Rectal smooth muscle tissue (tissue), 1 donor: Measurements from ENCODE around the gene TAPBP.
"Not testable (repeated sequence)": the region's sequence is repeated elsewhere in the genome, so short reads cannot be mapped to it uniquely, and the experiment has no call there.

Experiments
- H3K27ac ChIP-seq: one replicate; pipeline ENCODE4 v1.7.0; 2013; ENCODE audit warnings: low read depth, low read length, inconsistent platforms
- H3K27me3 ChIP-seq: one replicate; pipeline ENCODE4 v1.7.0; 2013; ENCODE audit warnings: low read length; ENCODE audit not compliant: control insufficient read depth, insufficient read depth
- H3K36me3 ChIP-seq: one replicate; pipeline ENCODE4 v1.7.0; 2013; ENCODE audit warnings: low read length; ENCODE audit not compliant: control insufficient read depth, insufficient read depth
- H3K4me1 ChIP-seq: one replicate; pipeline ENCODE4 v1.7.0; 2013; ENCODE audit warnings: low read length; ENCODE audit not compliant: control insufficient read depth, insufficient read depth
- H3K4me3 ChIP-seq: one replicate; pipeline ENCODE4 v1.7.0; 2013; ENCODE audit warnings: low read length
- H3K9ac ChIP-seq: one replicate; pipeline ENCODE4 v1.7.0; 2013; ENCODE audit warnings: low read length

TAPBP gene

DNA sequence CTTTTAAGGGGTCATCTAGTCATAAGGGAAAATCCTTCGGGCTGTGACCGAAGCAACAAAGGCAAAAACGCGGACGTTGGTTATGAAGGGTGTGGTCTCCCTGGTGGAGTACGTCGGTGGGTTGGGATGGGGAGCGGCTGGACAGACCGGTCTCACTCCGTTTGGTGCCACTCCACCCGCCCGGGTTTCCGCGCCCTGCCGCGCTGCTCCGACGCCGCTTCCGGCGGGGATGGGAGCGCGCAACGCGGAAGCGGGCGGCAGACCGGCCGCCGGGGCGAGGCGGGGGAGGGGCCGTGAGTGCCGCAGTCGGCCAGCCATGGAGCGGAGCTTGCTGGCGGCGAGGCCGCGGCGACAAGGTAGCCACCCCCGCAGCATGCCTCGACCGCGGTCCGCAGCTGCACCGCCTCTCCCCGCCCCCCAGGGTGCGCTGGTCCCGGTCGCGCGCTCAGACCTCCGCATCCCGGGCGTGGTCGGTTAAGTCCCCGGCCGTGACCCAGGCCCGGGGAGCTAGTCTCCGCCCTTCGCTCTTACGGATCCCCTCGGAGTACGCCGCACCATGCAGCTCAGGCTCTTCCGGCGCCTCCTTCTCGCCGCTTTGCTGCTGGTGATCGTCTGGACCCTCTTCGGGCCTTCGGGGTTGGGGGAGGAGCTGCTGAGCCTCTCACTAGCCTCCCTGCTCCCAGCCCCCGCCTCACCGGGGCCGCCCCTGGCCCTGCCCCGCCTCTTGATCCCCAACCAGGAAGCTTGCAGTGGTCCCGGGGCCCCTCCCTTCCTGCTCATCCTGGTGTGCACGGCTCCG, 36.8 kb downstream of the TAPBP start, which contains the start of gene B3GALT4:
Gene B3GALT4 (plus strand): TSS at position 260 of the 799 bp plus-strand sequence. CDS start 297 bp downstream, at position 557.
- H3K4me1 ChIP-seq = peaks cover 27% of the 10 kb centered on the region
- H3K4me3 ChIP-seq = peak within 1 kb of the TSS; percentile 83
- H3K36me3 ChIP-seq = peaks cover 28% of the 10 kb centered on the region
- H3K27me3 ChIP-seq = no peaks in the 10 kb centered on the region
- H3K9ac ChIP-seq = peak within 1 kb of the TSS; percentile 75
- H3K27ac ChIP-seq = peak within 1 kb of the TSS; percentile 87

DNA sequence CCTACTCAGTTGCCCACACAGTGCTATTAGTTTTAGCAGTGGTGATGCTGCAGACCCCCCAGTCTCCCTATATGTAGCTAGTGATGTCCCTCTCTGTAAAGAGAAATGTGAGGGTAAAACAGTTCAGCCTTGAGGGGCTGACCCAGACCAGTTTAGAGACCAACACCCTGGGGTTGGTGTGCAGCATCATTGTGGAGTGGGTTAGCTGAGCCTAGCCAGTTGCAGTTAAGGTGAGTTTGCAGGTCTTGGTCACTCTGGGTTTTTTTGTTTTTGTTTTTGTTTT, 37.4 kb downstream of the TAPBP start:
- H3K36me3 ChIP-seq = peaks cover 28% of the 10 kb centered on the region
- H3K4me3 ChIP-seq = peak overlapping the region; percentile 83
- H3K4me1 ChIP-seq = peaks cover 27% of the 10 kb centered on the region
- peak overlapping the region; percentile 87 for H3K27ac ChIP-seq
- H3K27me3 ChIP-seq = no peaks in the 10 kb centered on the region
- peak overlapping the region; percentile 2 for H3K9ac ChIP-seq

DNA sequence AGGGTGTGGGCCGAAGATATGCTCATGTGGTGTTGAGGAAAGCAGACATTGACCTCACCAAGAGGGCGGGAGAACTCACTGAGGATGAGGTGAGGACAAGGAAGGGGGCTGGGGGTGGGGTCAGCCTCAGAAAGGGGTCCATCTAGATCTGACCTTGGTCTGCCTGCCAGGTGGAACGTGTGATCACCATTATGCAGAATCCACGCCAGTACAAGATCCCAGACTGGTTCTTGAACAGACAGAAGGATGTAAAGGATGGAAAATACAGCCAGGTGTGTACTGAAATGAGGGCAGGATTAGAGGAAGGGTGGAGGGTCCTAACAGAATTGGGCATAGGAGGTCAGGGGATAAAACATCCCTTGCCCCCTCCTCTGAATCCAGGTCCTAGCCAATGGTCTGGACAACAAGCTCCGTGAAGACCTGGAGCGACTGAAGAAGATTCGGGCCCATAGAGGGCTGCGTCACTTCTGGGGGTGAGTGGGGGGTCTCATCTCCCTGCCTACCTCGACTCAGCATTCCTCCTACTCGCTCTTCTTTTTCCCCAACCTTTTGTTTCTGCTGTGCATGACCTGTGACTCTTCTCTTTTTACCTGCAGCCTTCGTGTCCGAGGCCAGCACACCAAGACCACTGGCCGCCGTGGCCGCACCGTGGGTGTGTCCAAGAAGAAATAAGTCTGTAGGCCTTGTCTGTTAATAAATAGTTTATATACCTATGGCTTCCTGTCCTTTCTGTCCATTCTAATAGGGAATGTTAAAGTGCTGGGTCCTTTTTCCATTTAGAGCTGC, 37.9 kb downstream of the TAPBP start:
- Histone ChIP-seq H3K4me1 (peaks cover 29% of the 10 kb centered on the region), H3K4me3 (peak overlapping the region; percentile 83), H3K27ac (peak overlapping the region; percentile 87), H3K36me3 (peaks cover 28% of the 10 kb centered on the region)
- H3K9ac ChIP-seq, H3K27me3 ChIP-seq: not testable (repeated sequence)

DNA sequence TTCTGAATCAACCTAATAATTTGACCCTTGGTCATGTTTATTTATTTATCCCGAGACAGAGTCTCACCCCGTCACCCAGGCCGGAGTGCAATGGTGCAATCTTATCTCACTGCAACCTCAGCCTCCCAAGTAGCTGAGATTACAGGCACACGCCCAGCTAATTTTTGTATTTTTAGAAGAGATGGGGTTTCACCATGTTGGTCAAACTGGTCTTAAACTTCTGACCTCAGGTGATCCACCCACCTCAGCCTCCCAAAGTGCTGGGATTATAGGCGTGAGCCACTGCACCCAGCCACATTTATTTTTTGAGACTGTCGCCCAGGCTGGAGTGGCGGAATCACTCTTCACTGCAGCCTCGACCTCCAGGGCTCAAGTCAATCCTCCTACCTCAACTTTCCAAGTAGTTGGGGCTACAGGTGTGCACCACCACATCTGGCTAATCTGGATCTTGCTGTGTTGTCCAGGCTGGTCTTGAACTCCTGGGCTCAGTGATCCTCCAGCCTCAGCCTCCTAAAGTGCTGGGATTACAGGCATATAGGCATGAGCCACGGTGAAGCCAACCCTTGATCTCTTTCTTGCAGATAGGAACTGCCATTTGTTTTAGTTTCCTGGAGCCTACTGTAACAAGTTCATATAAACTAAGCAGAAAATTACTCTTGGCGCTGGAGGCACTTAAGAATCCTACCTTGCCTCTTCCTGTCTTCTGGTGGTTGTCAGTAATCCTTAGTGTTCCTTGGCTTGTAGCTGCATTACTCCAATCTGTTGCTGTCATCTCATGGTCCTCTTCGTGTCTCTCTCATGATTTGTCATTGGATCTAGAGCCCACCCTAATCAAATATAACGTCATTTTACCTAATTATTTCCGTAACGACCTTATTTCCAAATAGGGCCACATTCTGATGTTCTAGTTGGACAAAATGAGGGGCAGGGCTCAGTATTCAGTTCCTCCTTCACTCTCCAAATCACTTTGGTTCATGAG, 39.7 kb downstream of the TAPBP start:
- no peak overlapping the region for H3K27ac ChIP-seq
- peaks cover 23% of the 10 kb centered on the region for H3K36me3 ChIP-seq
- no peak overlapping the region for H3K9ac ChIP-seq
- H3K4me1 ChIP-seq = peaks cover 31% of the 10 kb centered on the region
- peak overlapping the region; percentile 6 for H3K4me3 ChIP-seq
- no peaks in the 10 kb centered on the region for H3K27me3 ChIP-seq

DNA sequence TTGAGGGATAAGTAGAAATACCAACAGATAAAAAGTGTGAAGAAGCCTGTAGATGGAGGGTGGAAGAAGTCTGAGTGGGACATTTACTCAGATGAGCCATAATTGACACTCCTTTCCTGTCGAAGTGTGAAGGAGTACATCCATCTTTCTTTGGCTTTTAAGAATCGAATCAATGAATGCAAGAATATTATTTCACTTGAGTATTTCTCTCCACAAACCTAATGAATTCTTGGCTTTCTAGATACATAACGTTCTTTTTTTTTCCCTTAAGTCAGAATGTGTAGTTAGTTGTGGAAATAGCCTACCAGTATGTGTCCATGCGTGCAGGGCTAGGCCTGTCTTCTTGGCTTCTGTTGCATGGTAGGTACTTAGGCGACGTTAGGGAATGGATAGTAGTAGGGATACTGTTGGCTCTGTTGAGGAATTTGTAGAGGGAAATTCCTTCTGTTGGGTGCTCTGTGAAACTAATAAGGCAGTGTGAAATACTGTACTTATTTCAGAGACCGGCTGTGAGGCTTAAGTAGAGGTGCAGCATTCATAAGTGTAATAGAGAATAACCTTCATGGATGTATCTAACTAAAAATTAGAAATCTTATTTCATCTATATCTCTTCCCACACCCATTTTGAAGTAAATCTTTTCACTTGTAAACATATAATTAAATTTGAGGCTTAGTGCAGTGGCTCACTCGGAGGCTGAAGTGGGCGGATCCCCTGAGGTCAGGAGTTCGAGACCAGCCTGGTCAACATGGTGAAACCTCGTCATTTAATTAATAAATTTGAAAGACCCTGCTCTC, 40.6 kb downstream of the TAPBP start:
- peaks cover 18% of the 10 kb centered on the region for H3K36me3 ChIP-seq
- H3K27ac ChIP-seq = no peak overlapping the region

DNA sequence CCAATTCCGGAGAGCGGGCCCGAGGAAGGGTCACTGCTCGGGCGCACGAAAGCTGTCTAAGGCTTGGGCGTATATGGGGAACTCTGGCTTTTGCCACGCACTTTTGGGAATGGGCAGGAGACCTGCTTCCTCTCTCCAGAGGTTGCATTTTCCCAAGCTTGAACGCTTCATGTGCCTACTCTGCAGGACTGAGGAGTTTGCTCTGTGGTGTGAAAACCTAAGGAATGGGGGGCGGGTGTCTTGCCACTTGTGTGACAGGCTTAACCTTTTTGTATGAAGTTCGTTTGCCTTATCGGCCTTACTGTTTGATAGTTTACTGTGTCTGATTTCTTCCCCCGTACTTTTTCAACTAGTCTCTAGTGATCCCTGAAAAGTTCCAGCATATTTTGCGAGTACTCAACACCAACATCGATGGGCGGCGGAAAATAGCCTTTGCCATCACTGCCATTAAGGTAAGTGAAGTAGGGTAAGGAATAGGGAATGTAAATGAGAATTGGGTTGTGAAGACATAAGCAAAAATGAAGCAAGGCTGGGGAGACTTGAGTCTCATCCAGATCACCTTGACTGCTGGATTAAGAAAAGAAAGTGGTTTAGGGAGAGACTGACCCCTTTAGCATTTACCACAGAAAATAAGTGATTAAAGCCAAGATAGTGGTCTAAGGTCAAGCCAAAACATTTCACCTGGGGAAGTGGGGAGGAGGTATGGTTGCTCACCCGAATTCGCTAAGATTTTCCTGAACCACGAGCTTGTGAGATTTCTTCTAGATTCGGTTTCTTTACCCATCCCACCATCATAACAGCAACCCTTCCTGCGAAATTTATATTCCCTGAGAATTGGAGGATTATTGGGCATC, 41.4 kb downstream of the TAPBP start:
- H3K27me3 ChIP-seq = no peaks in the 10 kb centered on the region
- H3K27ac ChIP-seq = peak overlapping the region; percentile 85
- H3K4me3 ChIP-seq = peak overlapping the region; percentile 84
- H3K4me1 ChIP-seq = peaks cover 28% of the 10 kb centered on the region
- H3K9ac ChIP-seq = peak overlapping the region; percentile 85
- peaks cover 23% of the 10 kb centered on the region for H3K36me3 ChIP-seq

More for the DNA sequence above, 40.6 kb downstream of the TAPBP start:
- Histone ChIP-seq H3K4me1 (peaks cover 31% of the 10 kb centered on the region), H3K27me3 (no peaks in the 10 kb centered on the region), H3K4me3 (peak overlapping the region; percentile 84), H3K9ac (peak overlapping the region; percentile 45)

DNA sequence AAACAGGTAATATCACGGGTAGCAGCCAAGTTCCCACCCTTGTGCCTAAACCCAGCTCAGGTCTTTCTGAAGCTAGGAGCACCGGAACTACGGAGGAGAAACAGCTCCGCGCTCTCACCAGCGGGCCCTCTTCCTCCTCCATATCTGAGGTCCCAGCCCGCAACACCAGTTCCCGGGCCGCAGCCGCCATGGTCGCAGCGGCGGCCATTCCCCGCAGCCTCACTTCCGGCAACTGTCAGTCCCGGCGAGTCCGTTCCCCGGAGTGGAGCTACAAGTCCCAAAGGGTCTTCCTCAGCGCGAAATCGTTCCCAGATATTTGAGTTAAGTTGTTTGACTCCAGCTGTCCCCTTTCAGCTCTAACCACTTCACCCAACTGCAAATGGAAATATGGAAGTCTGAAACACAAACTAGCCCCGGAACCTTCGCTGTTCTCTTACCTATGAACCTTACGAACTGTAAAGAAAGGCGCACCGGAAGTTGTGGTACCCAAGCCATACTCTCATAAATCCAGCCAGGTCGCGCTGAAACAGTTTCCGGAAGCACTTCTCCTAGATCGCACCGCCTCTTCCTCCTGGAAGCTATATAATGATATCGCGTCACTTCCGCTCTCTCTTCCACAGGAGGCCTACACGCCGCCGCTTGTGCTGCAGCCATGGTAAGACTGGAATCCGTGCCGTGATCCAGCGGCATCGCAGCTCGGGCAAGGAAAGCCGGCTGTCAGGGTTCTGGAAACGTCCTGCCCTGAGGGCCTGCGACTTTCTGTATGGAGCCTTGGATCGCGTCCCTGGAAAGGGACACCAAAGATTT, 42.2 kb downstream of the TAPBP start, which contains the start of the genes RPS18 and VPS52:
Gene RPS18 (plus strand): TSS at position 608 of the 807 bp plus-strand sequence. CDS start 45 bp downstream, at position 653.
Gene VPS52 (minus strand): TSS at position 409 of the 807 bp plus-strand sequence. CDS start 201 bp downstream, at position 208.
- H3K4me1 ChIP-seq = peaks cover 26% of the 10 kb centered on the region
- H3K27me3 ChIP-seq = no peaks in the 10 kb centered on the region
- peaks cover 30% of the 10 kb centered on the region for H3K36me3 ChIP-seq
- H3K4me3 ChIP-seq = peak within 1 kb of the TSS; percentile 84
- peak within 1 kb of the TSS; percentile 85 for H3K9ac ChIP-seq
- H3K27ac ChIP-seq = peak within 1 kb of the TSS; percentile 96

DNA sequence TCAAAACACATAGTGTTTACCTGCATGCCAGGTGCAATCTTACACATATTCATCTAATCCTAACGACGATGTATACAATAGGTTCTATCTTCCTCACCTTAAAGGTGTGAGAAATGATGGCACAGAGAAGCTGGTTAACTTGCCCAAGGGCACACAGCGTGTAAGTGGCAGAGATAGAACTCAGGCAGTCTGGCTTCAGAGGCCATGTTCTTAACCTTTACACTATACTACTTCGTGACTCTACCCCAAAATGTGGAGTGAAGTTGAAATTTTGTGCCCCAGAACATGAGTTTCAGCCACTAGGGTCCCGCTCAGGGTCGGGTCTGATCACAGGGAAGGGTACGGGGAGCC, 42.8 kb downstream of the TAPBP start:
- peaks cover 35% of the 10 kb centered on the region for H3K36me3 ChIP-seq

DNA sequence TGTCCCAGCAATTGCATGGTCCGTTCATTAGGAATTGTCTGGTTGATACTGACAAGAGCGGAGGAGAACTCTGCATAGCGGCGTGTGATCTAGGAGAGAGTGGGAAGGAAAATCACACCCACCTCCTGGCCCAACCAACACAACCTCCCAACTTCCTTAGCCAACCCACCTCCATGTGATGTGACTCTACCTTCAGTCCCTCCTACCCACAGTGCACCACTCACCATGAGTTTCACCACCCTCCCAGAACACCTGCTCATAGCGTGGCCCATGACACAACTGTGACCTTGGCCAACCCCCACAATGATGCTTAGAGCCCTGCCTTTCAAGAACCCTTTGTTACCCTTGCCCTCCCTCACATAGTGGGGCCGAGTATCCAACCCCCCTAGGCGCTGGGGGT, 49.9 kb downstream of the TAPBP start:
- Histone ChIP-seq H3K4me1 (no peaks in the 10 kb centered on the region), H3K9ac (no peak overlapping the region), H3K4me3 (no peak overlapping the region), H3K36me3 (peaks cover 37% of the 10 kb centered on the region), H3K27me3 (no peaks in the 10 kb centered on the region), H3K27ac (no peak overlapping the region)

More for the DNA sequence above, 42.8 kb downstream of the TAPBP start:
- Histone ChIP-seq H3K4me1 (peaks cover 21% of the 10 kb centered on the region), H3K27me3 (no peaks in the 10 kb centered on the region), H3K9ac (peak overlapping the region; percentile 77), H3K4me3 (peak overlapping the region; percentile 84), H3K27ac (peak overlapping the region; percentile 96)

DNA sequence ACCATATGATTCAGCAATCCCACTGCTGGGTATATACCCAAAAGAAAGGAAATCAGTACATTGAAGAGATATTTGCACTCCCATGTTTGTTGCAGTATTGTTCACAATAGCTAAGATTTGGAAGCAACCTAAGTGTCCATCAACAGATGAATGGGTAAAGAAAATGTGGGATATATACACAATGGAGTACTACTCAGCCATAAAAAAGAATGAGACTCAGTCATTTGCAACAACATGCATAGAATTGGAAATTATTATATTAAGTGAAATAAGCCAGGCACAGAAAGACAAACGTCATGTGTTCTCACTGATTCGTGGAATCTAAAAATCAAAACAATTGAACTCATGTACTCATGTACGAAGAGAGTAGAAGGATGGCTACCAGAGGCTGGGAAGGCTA, 51.4 kb downstream of the TAPBP start:
- H3K36me3 ChIP-seq = peaks cover 35% of the 10 kb centered on the region
- not testable (repeated sequence) for H3K4me1 ChIP-seq, H3K4me3 ChIP-seq, H3K27me3 ChIP-seq, H3K9ac ChIP-seq, H3K27ac ChIP-seq
